Measurements from ENCODE around the gene SLIT2.

The SLIT2 gene

GRCh38 chr4:20289782-20290181 lies 38.1 kb downstream of the SLIT2 start:
- no peak overlapping the region for H3K4me3 ChIP-seq (ENCODE audit: low read depth, low read length)
- in situ Hi-C loops (cut with HindIII; ENCODE audit: low sequenced_read_pairs), result no loop called here
- TF ChIP-seq, protein P1, sequence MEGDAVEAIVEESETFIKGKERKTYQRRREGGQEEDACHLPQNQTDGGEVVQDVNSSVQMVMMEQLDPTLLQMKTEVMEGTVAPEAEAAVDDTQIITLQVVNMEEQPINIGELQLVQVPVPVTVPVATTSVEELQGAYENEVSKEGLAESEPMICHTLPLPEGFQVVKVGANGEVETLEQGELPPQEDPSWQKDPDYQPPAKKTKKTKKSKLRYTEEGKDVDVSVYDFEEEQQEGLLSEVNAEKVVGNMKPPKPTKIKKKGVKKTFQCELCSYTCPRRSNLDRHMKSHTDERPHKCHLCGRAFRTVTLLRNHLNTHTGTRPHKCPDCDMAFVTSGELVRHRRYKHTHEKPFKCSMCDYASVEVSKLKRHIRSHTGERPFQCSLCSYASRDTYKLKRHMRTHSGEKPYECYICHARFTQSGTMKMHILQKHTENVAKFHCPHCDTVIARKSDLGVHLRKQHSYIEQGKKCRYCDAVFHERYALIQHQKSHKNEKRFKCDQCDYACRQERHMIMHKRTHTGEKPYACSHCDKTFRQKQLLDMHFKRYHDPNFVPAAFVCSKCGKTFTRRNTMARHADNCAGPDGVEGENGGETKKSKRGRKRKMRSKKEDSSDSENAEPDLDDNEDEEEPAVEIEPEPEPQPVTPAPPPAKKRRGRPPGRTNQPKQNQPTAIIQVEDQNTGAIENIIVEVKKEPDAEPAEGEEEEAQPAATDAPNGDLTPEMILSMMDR (IDR thresholded peaks at IDR 0.05; ENCODE audit: low read depth, low read length, missing control alignments), result no peak
- no peak for DNase-seq (ENCODE audit: low read depth)

DNA sequence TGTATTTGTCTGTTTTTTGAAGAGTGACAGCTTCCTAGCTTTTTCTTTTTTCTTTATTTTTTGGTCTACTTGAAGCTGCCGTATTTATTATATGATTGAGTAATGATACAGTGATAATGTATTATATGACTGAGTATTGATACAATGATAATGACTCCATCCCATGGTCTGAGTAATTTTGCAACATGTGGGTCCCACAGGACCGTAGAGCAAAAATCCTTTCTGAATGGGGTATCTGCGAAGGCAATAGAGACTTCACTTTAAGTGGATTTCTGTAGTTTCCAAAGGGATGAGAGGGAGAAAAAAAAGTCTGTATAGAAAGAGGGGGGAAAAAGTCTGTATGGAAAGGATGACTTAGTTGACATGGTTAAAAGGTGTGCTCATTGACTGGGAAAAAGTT lies 41.0 kb downstream of the SLIT2 start:
- in situ Hi-C loops (cut with HindIII; ENCODE audit: low sequenced_read_pairs), result no loop called here
- H3K4me3 ChIP-seq (ENCODE audit: low read depth, low read length), result no peak overlapping the region
- DNase-seq (ENCODE audit: low read depth), result no peak
- TF ChIP-seq, protein P1 (IDR thresholded peaks at IDR 0.05; ENCODE audit: low read depth, low read length, missing control alignments), result no peak

DNA sequence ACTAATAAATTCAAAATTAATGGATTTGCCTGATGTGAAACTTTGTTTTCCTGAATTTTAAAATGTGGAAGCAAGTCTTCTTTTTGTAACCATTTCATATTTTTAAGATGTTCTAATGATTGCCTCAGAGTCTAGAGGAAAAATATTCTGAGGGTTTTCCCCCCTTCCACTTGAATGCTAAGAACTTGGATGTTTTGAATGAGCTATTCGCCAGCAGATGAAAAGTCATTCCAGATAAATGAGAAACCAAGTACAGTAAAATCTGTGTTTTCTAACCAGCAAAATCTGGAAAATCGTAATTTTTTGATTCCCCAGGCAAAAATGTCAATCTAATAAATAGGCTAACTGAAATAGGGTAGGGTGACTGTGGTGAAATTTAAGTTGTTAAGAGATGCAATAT lies 45.6 kb downstream of the SLIT2 start:
- DNase-seq (ENCODE audit: low read depth), result no peak
- H3K4me3 ChIP-seq (ENCODE audit: low read depth, low read length), result no peak overlapping the region
- in situ Hi-C loops (cut with HindIII; ENCODE audit: low sequenced_read_pairs), result no loop called here
- TF ChIP-seq, protein P1 (IDR thresholded peaks at IDR 0.05; ENCODE audit: low read depth, low read length, missing control alignments), result no peak

- TF ChIP-seq, protein P1 (IDR thresholded peaks at IDR 0.05; ENCODE audit: low read depth, low read length, missing control alignments), result no peak
- H3K4me3 ChIP-seq (ENCODE audit: low read depth, low read length), result no peak overlapping the region
- in situ Hi-C loops (cut with HindIII; ENCODE audit: low sequenced_read_pairs), result no loop called here
- DNase-seq (ENCODE audit: low read depth), result no peak
These were observed 46.1 kb downstream of the SLIT2 start for GRCh38 chr4:20297783-20298182.

DNA sequence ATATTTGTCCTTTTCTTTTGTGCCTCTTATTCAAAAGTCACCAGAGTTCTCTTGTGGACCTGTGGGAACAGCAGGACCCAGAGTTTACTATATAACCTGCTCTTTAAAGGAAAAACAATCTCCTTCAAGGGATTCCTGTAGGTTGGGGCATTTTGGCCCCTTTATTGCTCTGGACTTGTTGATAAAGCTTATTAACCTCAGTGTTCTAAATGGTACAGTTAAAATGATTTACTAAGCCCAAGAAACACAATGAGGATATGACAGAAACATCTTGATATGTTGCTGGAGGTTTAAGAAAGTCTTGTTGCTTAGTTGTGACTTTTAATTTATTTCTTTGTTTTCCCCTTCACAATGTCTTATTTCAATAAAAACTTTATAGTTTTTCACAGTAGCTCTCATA lies 46.8 kb downstream of the SLIT2 start:
- in situ Hi-C loops (cut with HindIII; ENCODE audit: low sequenced_read_pairs), result no loop called here
- TF ChIP-seq, protein P1 (IDR thresholded peaks at IDR 0.05; ENCODE audit: low read depth, low read length, missing control alignments), result no peak
- DNase-seq (ENCODE audit: low read depth), result no peak
- no peak overlapping the region for H3K4me3 ChIP-seq (ENCODE audit: low read depth, low read length)

DNA sequence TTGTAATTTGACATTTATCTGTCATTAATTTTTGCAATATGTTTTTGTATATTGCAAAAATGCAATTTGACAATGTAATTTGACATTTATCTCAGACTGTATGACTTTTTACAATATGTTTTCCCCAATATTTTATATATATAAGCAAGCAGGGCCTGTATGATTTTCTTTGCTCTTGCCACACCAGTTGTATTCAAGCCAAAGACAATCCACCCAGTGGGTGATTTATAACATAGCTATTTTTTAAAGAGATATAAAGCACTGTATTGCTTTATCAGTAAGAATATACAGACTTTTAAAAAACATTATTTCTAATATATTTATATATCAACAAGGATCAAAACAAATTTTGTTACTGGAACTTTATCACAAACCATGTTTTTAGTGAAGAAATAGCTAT lies 47.3 kb downstream of the SLIT2 start:
- TF ChIP-seq, protein P1 (IDR thresholded peaks at IDR 0.05; ENCODE audit: low read depth, low read length, missing control alignments), result no peak
- no peak for DNase-seq (ENCODE audit: low read depth)
- in situ Hi-C loops (cut with HindIII; ENCODE audit: low sequenced_read_pairs), result no loop called here
- H3K4me3 ChIP-seq (ENCODE audit: low read depth, low read length), result no peak overlapping the region

- H3K4me3 ChIP-seq (ENCODE audit: low read depth, low read length), result no peak overlapping the region
- DNase-seq (ENCODE audit: low read depth), result peak; percentile 61
- in situ Hi-C loops (cut with HindIII; ENCODE audit: low sequenced_read_pairs), result no loop called here
- TF ChIP-seq, protein P1 (IDR thresholded peaks at IDR 0.05; ENCODE audit: low read depth, low read length, missing control alignments), result peak; percentile 71
These were observed 47.8 kb downstream of the SLIT2 start for GRCh38 chr4:20299515-20299914.
